H9 (cell line): ENCODE data around the gene KRCC1. TPM values are rescaled to one million over a fixed set of nuclear protein-coding genes. Genes with fewer than 3 reads are reported as not detected.

Experiments used
- DNase-seq: peaks from one replicate; pipeline ENCODE4 v3.0.0-alpha.2; 2017
- H2AFZ ChIP-seq: one replicate; pipeline ENCODE4 v1.6.1; 2013; ENCODE audit warnings: mild to moderate bottlenecking, low read length, control low read depth, moderate library complexity
- H2AK5ac ChIP-seq: 2 replicates; pipeline ENCODE4 v1.6.1; 2013; ENCODE audit warnings: low read length, control low read depth, mixed read lengths; ENCODE audit not compliant: insufficient read length
- H2BK120ac ChIP-seq: one replicate; pipeline ENCODE4 v1.6.1; 2013; ENCODE audit warnings: low read depth, mild to moderate bottlenecking, low read length, control low read depth, inconsistent platforms; ENCODE audit not compliant: poor library complexity, severe bottlenecking
- H2BK12ac ChIP-seq: 2 replicates; pipeline ENCODE4 v1.6.1; 2013; ENCODE audit warnings: low read length, control low read depth, mixed read lengths, low read depth; ENCODE audit not compliant: insufficient read length
- H2BK15ac ChIP-seq: 2 replicates; pipeline ENCODE4 v1.6.1; 2013; ENCODE audit warnings: low read depth, low read length, control low read depth
- H2BK20ac ChIP-seq: one replicate; pipeline ENCODE4 v1.6.1; 2013; ENCODE audit warnings: low read depth, mild to moderate bottlenecking, low read length, control low read depth, inconsistent platforms; ENCODE audit not compliant: poor library complexity, severe bottlenecking
- H2BK5ac ChIP-seq: 2 replicates; pipeline ENCODE4 v1.6.1; 2013; ENCODE audit warnings: low read length, control low read depth, mixed read lengths; ENCODE audit not compliant: insufficient read length
- H3K14ac ChIP-seq: 2 replicates; pipeline ENCODE4 v1.6.1; 2013; ENCODE audit warnings: low read length, control low read depth; ENCODE audit not compliant: insufficient read depth
- H3K18ac ChIP-seq: 2 replicates; pipeline ENCODE4 v1.6.1; 2013; ENCODE audit warnings: low read depth, mild to moderate bottlenecking, mixed read lengths, low read length, control low read depth; ENCODE audit not compliant: insufficient read length
- H3K23ac ChIP-seq: 2 replicates; pipeline ENCODE4 v1.6.1; 2013; ENCODE audit warnings: low read length, control low read depth, mixed read lengths, low read depth; ENCODE audit not compliant: insufficient read length
- H3K23me2 ChIP-seq: 2 replicates; pipeline ENCODE4 v1.6.1; 2013; ENCODE audit warnings: low read depth, mild to moderate bottlenecking, mixed read lengths, low read length, control low read depth; ENCODE audit not compliant: insufficient read length, poor library complexity, severe bottlenecking
- H3K27ac ChIP-seq: 2 replicates; pipeline ENCODE4 v1.5.1; 2013; ENCODE audit warnings: low read length, control low read depth, mixed read lengths, low read depth; ENCODE audit not compliant: insufficient read length
- H3K27me3 ChIP-seq: 2 replicates; pipeline ENCODE4 v1.6.1; 2013; ENCODE audit warnings: low read length, control low read depth, inconsistent platforms; ENCODE audit not compliant: insufficient read depth
- H3K4ac ChIP-seq: 2 replicates; pipeline ENCODE4 v1.6.1; 2013; ENCODE audit warnings: low read depth, mild to moderate bottlenecking, control low read depth, inconsistent platforms, low read length, moderate library complexity
- H3K4me1 ChIP-seq: 2 replicates; pipeline ENCODE4 v1.6.1; 2013; ENCODE audit warnings: low read length, control low read depth, inconsistent platforms; ENCODE audit not compliant: insufficient read depth
- H3K4me2 ChIP-seq: 2 replicates; pipeline ENCODE4 v1.6.1; 2013; ENCODE audit warnings: low read length, control low read depth, mixed read lengths; ENCODE audit not compliant: insufficient read length, insufficient read depth
- H3K56ac ChIP-seq: 2 replicates; pipeline ENCODE4 v1.6.1; 2013; ENCODE audit warnings: low read depth, mild to moderate bottlenecking, mixed read lengths, low read length, control low read depth; ENCODE audit not compliant: insufficient read length
- H3K79me1 ChIP-seq: 2 replicates; pipeline ENCODE4 v1.6.1; 2013; ENCODE audit warnings: low read depth, mild to moderate bottlenecking, moderate library complexity, low read length, control low read depth, inconsistent platforms; ENCODE audit not compliant: insufficient read depth, poor library complexity, severe bottlenecking
- H3K79me2 ChIP-seq: 2 replicates; pipeline ENCODE4 v1.6.1; 2013; ENCODE audit warnings: low read length, control low read depth, inconsistent platforms; ENCODE audit not compliant: insufficient read depth
- H3K9ac ChIP-seq: 2 replicates; pipeline ENCODE4 v1.6.1; 2013; ENCODE audit warnings: low read length, control low read depth, mixed read lengths; ENCODE audit not compliant: insufficient read length; ENCODE audit errors: extremely low read depth
- H3K9me3 ChIP-seq: one replicate; pipeline ENCODE4 v1.6.1; 2013; ENCODE audit warnings: low read depth, low read length, inconsistent platforms; ENCODE audit not compliant: control insufficient read depth
- H3T11ph ChIP-seq: one replicate; pipeline ENCODE4 v1.6.1; 2013; ENCODE audit warnings: mild to moderate bottlenecking, low read length, control low read depth, inconsistent platforms
- H4K20me1 ChIP-seq: one replicate; pipeline ENCODE4 v1.6.1; 2013; ENCODE audit not compliant: control insufficient read depth, insufficient read length, insufficient read depth
- H4K5ac ChIP-seq: 2 replicates; pipeline ENCODE4 v1.6.1; 2013; ENCODE audit warnings: low read depth, mild to moderate bottlenecking, mixed read lengths, low read length, control low read depth; ENCODE audit not compliant: insufficient read length
- H4K8ac ChIP-seq: replicated peaks from 2 replicates; pipeline ENCODE4 v1.6.1; 2013; ENCODE audit warnings: low read length, control low read depth, mixed read lengths, low read depth; ENCODE audit not compliant: insufficient read length
- H4K91ac ChIP-seq: 2 replicates; pipeline ENCODE4 v1.6.1; 2013; ENCODE audit warnings: low read depth, mild to moderate bottlenecking, moderate library complexity, mixed read lengths, low read length, control low read depth; ENCODE audit not compliant: insufficient read length
- H3K27ac Mint-ChIP-seq, 3 experiments: 2 replicates in 2 of 3; 3 replicates in 1 of 3; pipeline ENCODE4 v1.8.0; 2020 to 2021; ENCODE audit warnings: mixed read lengths in 3 of 3, mild to moderate bottlenecking in 1 of 3, moderate library complexity in 1 of 3
- H3K27me3 Mint-ChIP-seq: 2 replicates; pipeline ENCODE4 v1.8.0; 2021; ENCODE audit warnings: low read depth, mild to moderate bottlenecking, moderate library complexity, mixed read lengths
- H3K36me3 Mint-ChIP-seq, 3 experiments: 2 replicates in 2 of 3; 3 replicates in 1 of 3; pipeline ENCODE4 v1.8.0; 2020 to 2021; ENCODE audit warnings: low read depth in 3 of 3, mixed read lengths in 3 of 3; ENCODE audit not compliant: insufficient read depth in 1 of 3
- H3K4me1 Mint-ChIP-seq, 2 experiments: 2 replicates each; pipeline ENCODE4 v1.8.0; 2020; ENCODE audit warnings: mixed read lengths in 2 of 2
- H3K4me3 Mint-ChIP-seq, 2 experiments: 2 replicates in 1 of 2; 3 replicates in 1 of 2; pipeline ENCODE4 v1.8.0; 2020 to 2021; ENCODE audit warnings: mild to moderate bottlenecking in 2 of 2, mixed read lengths in 2 of 2, moderate library complexity in 1 of 2
- H3K9me3 Mint-ChIP-seq, 2 experiments: 2 replicates in 1 of 2; 3 replicates in 1 of 2; pipeline ENCODE4 v1.8.0; 2020; ENCODE audit warnings: mild to moderate bottlenecking in 2 of 2, mixed read lengths in 2 of 2, moderate library complexity in 1 of 2
- WGBS: extraction: QIAGEN DNeasy Blood & Tissue Kit; methylation state at CpG from one replicate; pipeline ENCODE4 v1.1.7; 2013; ENCODE audit warnings: missing lambda C conversion rate, low lambda C conversion rate, mixed read lengths; ENCODE audit not compliant: insufficient read length; ENCODE audit errors: extremely low coverage; 5-methylcytosine and 5-hydroxymethylcytosine counted together
- total RNA-seq: library from RNA; stranded (reverse); gene quantifications from 2 replicates; pipeline ENCODE4 v1.2.1, GENCODE V29; 2021
- TF ChIP-seq, protein P1 (sequence below): fragments of 200-600 bp; sonication (generic); conservative IDR thresholded peaks from 3 replicates; pipeline ENCODE4 v1.8.0; 2021; ENCODE audit warnings: antibody characterized with exemption, mild to moderate bottlenecking

KRCC1 gene
- total RNA-seq, 1 experiment from 2014 or later = 8.2 TPM

DNA sequence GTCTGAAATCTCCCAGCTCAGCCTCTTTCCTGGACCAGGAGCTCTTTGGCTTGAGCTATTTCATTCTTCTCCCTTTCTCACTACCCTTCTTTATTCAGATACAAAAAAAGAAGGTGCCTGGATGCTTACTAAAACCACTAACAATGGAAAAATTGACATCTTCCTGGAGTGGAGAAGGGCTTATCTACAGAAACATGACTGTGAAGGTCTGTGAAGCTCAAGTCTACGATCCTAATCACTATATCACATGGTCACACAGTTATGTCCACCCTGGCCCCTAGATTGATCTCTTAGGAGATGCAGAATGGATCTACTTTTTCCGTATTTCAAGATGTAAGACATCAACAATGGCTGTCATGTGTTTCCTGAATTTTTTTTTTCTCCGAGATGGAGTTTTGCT is 5.7 kb upstream of the KRCC1 start:
- no peak for DNase-seq
- no peak overlapping the region for H4K91ac ChIP-seq
- no peak overlapping the region for H3K27ac ChIP-seq
- no peak overlapping the region for H4K5ac ChIP-seq
- H3K9ac ChIP-seq = no peak overlapping the region
- H3K4me1 ChIP-seq = no peaks in the 10 kb centered on the region
- no peak overlapping the region for H2BK5ac ChIP-seq
- TF ChIP-seq, protein P1, sequence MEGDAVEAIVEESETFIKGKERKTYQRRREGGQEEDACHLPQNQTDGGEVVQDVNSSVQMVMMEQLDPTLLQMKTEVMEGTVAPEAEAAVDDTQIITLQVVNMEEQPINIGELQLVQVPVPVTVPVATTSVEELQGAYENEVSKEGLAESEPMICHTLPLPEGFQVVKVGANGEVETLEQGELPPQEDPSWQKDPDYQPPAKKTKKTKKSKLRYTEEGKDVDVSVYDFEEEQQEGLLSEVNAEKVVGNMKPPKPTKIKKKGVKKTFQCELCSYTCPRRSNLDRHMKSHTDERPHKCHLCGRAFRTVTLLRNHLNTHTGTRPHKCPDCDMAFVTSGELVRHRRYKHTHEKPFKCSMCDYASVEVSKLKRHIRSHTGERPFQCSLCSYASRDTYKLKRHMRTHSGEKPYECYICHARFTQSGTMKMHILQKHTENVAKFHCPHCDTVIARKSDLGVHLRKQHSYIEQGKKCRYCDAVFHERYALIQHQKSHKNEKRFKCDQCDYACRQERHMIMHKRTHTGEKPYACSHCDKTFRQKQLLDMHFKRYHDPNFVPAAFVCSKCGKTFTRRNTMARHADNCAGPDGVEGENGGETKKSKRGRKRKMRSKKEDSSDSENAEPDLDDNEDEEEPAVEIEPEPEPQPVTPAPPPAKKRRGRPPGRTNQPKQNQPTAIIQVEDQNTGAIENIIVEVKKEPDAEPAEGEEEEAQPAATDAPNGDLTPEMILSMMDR = no peak
- no peaks in the 10 kb centered on the region for H3K79me2 ChIP-seq
- no peaks in the 10 kb centered on the region for H3K36me3 Mint-ChIP-seq
- H2BK15ac ChIP-seq = no peak overlapping the region
- peak overlapping the region in 1 of 3 experiments; percentile 50; a peak in 1 of 7 replicates for H3K27ac Mint-ChIP-seq
- no peak overlapping the region for H3K23ac ChIP-seq
- H3K27me3 ChIP-seq = no peaks in the 10 kb centered on the region
- H2BK20ac ChIP-seq = no peak overlapping the region
- no peak overlapping the region for H3K4me3 Mint-ChIP-seq
- H2BK120ac ChIP-seq = no peak overlapping the region
- no peaks in the 10 kb centered on the region for H4K20me1 ChIP-seq
- H3T11ph ChIP-seq = no peak overlapping the region
- H3K4ac ChIP-seq = no peak overlapping the region
- H4K8ac ChIP-seq = no peak overlapping the region
- H3K9me3 ChIP-seq = no peaks in the 10 kb centered on the region
- H2BK12ac ChIP-seq = no peak overlapping the region
- H3K27me3 Mint-ChIP-seq = no peaks in the 10 kb centered on the region
- no peaks in the 10 kb centered on the region for H3K79me1 ChIP-seq
- no peak overlapping the region for H2AK5ac ChIP-seq
- peaks cover 18 to 31% of the 10 kb centered on the region in 2 experiments for H3K4me1 Mint-ChIP-seq
- no peaks in the 10 kb centered on the region for H3K23me2 ChIP-seq
- no peaks in the 10 kb centered on the region for H3K9me3 Mint-ChIP-seq
- H2AFZ ChIP-seq = no peak overlapping the region
- H3K56ac ChIP-seq = no peak overlapping the region
- H3K4me2 ChIP-seq = no peak overlapping the region
- WGBS = no CpG with 5 or more reads among the region's 3 CpGs
- H3K14ac ChIP-seq = no peak overlapping the region
- H3K18ac ChIP-seq = no peak overlapping the region
